ENCODE results near the gene KANSL1.

KANSL1 gene

DNA sequence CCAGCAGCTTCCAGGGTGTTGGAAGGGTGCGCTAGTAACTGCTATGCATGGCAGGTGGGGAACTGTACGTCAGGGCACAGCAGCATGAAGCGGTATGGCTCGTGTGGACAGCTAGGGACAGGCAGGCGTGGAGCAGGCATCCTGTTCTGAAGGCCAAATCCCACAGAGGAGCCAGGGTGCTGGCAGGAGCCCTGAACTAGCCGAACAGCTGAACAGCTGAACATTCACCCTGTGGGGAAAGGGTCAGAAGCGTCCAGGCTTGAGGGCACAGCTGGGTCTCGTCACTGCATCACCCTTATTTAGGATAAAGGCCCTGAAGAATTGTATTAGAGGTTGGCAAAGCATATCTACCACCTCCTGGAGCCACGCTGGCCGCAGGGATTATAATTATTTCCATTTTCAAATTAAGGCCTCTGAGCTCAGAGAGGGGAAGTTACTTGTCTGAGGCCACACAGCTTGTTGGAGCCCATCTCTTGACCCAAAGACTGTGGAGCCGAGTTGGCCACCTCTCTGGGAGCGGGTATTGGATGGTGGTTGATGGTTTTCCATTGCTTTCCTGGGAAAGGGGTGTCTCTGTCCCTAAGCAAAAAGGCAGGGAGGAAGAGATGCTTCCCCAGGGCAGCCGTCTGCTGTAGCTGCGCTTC lies 197.5 kb downstream of the KANSL1 start (continued):
- TF ChIP-seq, protein P1, sequence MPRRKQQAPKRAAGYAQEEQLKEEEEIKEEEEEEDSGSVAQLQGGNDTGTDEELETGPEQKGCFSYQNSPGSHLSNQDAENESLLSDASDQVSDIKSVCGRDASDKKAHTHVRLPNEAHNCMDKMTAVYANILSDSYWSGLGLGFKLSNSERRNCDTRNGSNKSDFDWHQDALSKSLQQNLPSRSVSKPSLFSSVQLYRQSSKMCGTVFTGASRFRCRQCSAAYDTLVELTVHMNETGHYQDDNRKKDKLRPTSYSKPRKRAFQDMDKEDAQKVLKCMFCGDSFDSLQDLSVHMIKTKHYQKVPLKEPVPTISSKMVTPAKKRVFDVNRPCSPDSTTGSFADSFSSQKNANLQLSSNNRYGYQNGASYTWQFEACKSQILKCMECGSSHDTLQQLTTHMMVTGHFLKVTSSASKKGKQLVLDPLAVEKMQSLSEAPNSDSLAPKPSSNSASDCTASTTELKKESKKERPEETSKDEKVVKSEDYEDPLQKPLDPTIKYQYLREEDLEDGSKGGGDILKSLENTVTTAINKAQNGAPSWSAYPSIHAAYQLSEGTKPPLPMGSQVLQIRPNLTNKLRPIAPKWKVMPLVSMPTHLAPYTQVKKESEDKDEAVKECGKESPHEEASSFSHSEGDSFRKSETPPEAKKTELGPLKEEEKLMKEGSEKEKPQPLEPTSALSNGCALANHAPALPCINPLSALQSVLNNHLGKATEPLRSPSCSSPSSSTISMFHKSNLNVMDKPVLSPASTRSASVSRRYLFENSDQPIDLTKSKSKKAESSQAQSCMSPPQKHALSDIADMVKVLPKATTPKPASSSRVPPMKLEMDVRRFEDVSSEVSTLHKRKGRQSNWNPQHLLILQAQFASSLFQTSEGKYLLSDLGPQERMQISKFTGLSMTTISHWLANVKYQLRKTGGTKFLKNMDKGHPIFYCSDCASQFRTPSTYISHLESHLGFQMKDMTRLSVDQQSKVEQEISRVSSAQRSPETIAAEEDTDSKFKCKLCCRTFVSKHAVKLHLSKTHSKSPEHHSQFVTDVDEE (CRISPR knock-in tag; IDR thresholded peaks at IDR 0.05) = no peak
- TF ChIP-seq ARNTL (CRISPR knock-in tag; IDR thresholded peaks at IDR 0.05; ENCODE audit: borderline replicate concordance, low read depth) (no peak), OSR1 (CRISPR knock-in tag; IDR thresholded peaks at IDR 0.05) (no peak), SNAI2 (CRISPR knock-in tag; IDR thresholded peaks at IDR 0.05) (no peak), CSDC2 (CRISPR knock-in tag; IDR thresholded peaks at IDR 0.05) (no peak), GLIS3 (CRISPR knock-in tag; IDR thresholded peaks at IDR 0.05) (no peak), ZNF8 (CRISPR knock-in tag; IDR thresholded peaks at IDR 0.05) (no peak), ISL1 (CRISPR knock-in tag; IDR thresholded peaks at IDR 0.05) (no peak), ZNF70 (CRISPR knock-in tag; IDR thresholded peaks at IDR 0.05) (no peak)

DNA sequence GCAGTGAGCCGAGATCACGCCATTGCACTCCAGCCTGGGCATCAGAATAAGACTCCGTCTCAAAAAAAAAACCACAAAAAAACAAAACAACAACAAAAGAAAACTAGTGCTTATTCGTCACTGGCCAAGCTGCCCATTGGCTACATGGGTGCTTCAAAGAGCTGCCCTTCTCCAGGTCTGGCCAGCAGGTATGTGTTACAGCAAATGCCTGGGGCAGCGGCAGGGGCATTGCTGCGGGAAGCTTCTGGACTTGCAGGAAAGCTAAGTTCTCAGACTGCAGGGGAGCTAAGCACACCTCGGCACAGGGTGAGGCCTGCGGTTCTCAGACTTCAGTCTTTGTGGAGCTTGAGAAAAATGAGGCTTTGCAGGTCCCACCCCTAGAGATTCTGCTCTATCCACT lies 198.2 kb downstream of the KANSL1 start:
- TF ChIP-seq PPARA (CRISPR knock-in tag; IDR thresholded peaks at IDR 0.05; ENCODE audit: borderline replicate concordance) (no peak), CREB5 (CRISPR knock-in tag; IDR thresholded peaks at IDR 0.05; ENCODE audit: low read depth) (no peak), ZFP3 (CRISPR knock-in tag; IDR thresholded peaks at IDR 0.05) (no peak), SNAI2 (CRISPR knock-in tag; IDR thresholded peaks at IDR 0.05) (no peak), BACH2 (CRISPR knock-in tag; IDR thresholded peaks at IDR 0.05; ENCODE audit: borderline replicate concordance) (no peak), RARB (CRISPR knock-in tag; IDR thresholded peaks at IDR 0.05) (no peak), TCF4 (CRISPR knock-in tag; IDR thresholded peaks at IDR 0.05; ENCODE audit: borderline replicate concordance) (no peak), ZNF565 (CRISPR knock-in tag; conservative IDR thresholded peaks at IDR 0.05; ENCODE audit: low read depth) (no peak), ZFP30 (CRISPR knock-in tag; IDR thresholded peaks at IDR 0.05) (no peak), ARNTL (CRISPR knock-in tag; IDR thresholded peaks at IDR 0.05; ENCODE audit: borderline replicate concordance, low read depth) (no peak), ZNF70 (CRISPR knock-in tag; IDR thresholded peaks at IDR 0.05) (no peak), CSRNP3 (CRISPR knock-in tag; IDR thresholded peaks at IDR 0.05) (no peak), ESRRG (CRISPR knock-in tag; IDR thresholded peaks at IDR 0.05) (no peak)
- TF ChIP-seq, protein P1 (CRISPR knock-in tag; IDR thresholded peaks at IDR 0.05) = no peak
- TF ChIP-seq, protein P2, sequence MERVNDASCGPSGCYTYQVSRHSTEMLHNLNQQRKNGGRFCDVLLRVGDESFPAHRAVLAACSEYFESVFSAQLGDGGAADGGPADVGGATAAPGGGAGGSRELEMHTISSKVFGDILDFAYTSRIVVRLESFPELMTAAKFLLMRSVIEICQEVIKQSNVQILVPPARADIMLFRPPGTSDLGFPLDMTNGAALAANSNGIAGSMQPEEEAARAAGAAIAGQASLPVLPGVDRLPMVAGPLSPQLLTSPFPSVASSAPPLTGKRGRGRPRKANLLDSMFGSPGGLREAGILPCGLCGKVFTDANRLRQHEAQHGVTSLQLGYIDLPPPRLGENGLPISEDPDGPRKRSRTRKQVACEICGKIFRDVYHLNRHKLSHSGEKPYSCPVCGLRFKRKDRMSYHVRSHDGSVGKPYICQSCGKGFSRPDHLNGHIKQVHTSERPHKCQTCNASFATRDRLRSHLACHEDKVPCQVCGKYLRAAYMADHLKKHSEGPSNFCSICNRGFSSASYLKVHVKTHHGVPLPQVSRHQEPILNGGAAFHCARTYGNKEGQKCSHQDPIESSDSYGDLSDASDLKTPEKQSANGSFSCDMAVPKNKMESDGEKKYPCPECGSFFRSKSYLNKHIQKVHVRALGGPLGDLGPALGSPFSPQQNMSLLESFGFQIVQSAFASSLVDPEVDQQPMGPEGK (CRISPR knock-in tag; IDR thresholded peaks at IDR 0.05; ENCODE audit: borderline replicate concordance) = no peak
- TF ChIP-seq, protein P3, sequence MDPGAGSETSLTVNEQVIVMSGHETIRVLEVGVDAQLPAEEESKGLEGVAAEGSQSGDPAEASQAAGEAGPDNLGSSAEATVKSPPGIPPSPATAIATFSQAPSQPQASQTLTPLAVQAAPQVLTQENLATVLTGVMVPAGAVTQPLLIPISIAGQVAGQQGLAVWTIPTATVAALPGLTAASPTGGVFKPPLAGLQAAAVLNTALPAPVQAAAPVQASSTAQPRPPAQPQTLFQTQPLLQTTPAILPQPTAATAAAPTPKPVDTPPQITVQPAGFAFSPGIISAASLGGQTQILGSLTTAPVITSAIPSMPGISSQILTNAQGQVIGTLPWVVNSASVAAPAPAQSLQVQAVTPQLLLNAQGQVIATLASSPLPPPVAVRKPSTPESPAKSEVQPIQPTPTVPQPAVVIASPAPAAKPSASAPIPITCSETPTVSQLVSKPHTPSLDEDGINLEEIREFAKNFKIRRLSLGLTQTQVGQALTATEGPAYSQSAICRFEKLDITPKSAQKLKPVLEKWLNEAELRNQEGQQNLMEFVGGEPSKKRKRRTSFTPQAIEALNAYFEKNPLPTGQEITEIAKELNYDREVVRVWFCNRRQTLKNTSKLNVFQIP (CRISPR knock-in tag; IDR thresholded peaks at IDR 0.05; ENCODE audit: borderline replicate concordance, low read depth) = no peak
- no peak for ATAC-seq
